Activated CD4-positive, alpha-beta T cell treated with anti-CD3 and anti-CD28 coated beads for 48 hours (primary cell): ENCODE results near the gene SURF6.
"Not testable (repeated sequence)": the region's sequence is repeated elsewhere in the genome, so short reads cannot be mapped to it uniquely, and the experiment has no call there.

Experiments used
- DNase-seq: peaks from one replicate; pipeline ENCODE4 v3.0.0-alpha.2; 2020

Gene SURF6

DNA sequence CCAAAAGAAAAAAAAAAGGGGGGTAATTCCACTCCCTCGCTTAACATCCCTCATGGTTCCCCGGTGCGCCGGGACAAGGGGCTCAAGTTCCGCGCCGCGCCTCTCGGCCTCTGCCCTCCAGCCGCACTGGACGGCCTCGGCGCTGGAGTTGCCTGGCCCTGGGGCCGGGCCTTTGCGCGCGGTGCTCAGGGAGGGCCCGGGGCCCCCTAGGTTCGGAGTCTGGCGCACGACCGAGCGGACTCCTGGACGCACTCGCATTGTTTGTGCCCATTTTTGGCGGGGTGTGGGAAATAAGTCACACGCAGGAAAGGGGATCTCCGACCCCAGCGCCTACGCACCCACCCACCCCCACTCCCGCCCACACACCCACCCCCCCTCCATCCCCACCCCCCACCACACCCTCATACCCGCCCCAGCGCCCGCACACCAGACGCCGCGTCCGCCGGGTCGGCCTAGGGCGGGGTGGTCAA, 11.6 kb upstream of the SURF6 start:
- DNase-seq, result peak; percentile 54

DNA sequence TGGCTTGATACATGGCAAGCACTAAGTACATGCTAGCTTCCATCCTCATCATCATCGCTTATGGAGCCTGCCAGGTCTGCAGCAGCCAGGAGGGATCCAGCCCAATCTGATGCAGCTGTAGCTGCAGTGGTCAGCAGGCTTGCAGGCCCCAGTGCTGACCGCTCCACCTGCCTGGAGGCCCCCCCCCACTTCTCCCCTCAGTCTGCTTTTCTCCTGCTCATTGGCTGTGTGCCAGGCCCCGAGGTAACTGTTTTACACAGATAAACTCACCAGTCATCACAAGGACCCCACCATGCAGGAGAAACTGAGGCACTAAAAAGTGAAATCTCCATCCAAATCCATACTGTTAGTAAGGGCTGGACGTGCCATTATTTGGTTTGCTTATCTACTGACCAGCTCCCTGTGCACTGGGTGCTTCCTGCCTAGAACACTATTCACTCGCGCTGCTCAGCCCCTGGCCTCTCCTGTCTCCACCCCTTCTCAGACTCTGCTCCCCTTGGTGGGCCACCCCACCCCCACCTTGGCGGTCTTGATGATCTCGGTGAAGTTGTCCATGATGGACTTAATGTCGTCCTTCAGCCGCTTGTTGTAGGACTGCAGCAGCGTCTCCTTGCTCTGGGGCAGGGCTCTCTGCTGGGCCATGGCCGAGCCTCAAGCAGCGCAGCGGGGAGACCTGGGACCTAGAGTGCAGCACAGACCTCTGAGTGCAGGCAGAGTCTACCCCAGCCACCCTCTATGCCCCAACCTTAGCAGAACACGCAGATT, 10.2 kb upstream of the SURF6 start:
- no peak for DNase-seq

DNA sequence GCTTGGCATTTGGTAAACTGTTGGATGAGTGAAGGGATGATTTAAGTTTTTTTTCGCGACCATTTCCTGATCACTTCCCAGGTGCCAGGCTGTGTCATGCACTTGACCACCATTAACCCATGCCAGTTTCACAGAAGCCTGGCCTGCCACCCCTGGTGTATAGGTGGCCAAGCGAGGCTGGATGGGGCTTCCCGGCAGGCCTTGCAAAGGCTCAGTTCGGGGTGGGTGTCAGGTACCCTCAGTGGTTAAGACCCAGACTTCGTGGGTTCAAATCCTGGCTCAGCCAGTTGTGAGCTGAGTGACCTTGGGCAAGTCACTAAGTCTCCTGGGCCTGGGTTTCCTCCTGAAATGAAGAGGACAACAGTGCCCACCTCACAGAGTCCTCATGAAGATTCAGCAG, 9.6 kb upstream of the SURF6 start:
- DNase-seq, result no peak

DNA sequence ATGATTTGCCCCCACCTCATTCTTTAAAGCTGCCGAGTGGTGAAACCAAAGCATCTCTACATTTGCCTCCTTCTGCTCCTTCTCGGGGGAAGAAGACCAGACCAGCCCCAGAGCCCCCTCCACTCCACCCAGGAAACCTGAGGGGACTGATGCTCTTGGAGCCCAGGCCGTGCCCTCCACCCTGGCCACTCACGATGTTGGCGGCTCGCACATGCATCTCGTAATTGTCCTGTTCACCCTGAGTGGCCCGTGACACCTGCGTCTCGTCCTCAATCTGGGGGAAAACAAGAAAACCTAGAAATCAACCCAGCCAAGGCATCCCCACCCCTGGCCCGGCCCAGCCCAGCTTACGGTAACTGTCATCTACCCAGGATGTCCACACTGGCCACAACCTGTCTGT, 9.0 kb upstream of the SURF6 start:
- no peak for DNase-seq

DNA sequence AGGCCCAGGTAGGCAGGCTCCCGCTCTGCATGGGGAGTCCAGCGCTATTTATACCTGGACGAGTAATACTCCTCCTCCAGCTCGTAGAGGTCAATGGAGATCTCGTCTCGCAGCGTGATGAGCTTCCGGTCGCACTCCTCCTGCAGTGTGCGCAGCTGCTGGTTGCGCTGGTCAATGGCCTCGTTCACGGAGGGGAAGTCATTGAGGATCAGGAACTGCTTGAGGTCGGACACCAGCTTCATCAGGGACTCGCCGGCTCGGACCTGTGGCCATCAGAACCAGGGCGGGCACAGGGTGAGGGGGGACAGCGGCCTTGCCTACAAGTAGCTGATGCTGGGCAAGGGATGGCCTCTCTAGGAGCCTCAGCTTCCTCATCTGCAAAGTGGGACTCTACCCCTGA, 8.1 kb upstream of the SURF6 start:
- DNase-seq, result no peak

DNA sequence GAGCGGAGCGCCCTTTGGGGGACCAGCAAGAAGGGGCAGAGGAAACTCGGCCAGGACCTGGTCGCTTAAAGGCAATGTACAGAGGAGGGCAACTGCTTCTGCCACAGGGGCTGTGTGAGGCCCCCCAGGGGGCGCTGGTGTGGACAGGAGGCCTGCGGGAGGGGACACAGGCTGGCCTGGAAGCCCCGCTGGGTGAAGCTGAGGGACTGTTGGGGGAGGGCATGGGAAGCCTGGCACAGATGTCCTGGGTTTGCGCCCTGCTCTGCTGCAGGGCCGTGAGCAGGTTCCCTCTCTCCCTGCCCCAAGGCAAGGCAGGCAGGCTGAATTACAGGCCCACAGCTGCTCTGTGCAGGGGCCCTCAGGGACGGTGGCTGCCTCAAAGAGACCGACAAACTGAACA, 6.6 kb upstream of the SURF6 start:
- DNase-seq, result no peak

DNA sequence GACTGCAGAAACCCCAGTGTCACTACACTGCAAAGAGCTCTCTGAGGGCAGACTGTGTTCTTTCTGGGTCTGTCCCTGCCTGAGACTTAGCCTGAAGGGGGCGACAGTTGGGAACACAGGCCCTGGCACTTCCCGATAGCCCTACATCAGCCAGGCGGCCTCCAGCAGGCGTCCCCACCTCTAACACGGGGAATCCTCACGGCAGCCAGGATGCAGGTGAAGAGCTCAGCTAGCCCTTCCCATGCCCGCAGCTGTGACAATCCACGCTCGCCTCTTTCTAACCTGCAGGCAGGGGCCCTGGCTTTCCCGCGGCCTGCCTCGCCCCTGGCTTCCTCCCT, 6.0 kb upstream of the SURF6 start:
- no peak for DNase-seq

DNA sequence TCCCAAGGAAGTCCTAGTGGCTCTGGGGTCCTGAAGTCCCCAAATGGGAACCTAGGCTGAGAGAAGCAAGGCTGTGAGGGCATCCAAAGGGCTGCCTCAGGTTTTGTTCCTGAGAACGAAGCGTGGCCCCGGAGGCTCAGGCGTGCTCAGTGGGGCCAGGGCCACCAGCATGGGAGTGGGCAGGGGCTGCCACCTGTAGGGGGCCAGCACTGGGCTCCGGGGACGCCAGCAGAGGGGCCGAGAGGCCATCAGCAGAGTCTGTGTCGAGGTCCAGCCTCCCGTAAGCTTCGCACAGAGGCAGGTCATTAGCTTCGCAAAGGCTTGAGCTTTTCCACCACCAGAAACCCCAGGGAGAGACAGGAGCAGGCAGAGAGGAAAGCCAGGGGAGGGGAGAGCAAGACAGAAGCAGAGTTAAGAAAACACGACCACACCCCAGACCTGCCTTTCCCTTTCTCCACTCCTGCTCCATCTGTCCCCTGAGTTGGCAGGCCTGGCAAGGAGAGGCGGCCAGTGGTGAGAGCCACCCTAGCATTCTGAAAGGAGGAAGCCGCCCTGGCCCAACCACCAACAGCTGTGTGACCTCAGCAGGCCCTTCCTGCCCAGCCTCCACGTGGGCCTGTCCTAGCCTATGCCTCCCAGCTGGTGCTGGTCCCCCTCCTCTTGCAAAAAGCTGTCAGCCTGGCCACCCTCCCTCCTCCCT, 5.5 kb upstream of the SURF6 start:
- DNase-seq, result no peak

DNA sequence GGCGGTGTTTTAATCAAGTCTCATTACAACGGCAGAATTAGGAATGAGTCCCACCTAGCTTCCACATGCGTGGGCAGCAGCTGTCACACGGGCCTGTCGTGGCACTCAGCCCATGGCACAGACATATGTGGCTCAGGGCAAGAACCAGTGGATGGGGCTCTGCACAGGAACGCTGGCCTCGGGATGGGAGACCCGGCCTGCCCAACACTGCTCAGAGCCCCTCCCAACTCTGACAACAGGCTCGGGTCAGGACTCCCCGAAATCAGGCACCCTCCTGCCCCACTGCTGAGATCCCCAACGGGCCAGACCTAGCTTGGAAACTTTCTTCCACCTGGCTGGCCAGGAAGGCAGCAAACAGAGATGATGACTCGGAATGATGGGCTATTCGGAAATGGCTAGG, 4.9 kb upstream of the SURF6 start:
- DNase-seq, result no peak

DNA sequence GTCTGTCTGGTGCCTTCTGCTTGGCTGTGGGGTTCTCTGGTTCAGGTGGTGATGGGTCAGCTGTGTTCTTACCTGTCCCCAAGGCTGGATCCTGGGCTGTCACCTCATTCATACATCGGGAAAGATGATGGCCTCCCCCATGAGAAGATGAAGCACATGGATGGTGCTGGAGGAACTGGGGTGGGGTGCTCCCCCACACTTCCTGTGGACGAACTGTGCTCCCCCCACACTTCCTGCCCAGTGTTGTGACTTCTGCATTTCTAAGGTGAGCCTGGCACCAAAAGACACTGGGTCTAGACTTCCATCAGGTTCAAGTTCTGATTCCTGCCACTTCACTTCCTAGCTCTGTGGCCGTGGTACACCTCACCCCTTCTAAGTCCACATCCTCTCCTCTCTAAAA, 4.3 kb upstream of the SURF6 start:
- no peak for DNase-seq

DNA sequence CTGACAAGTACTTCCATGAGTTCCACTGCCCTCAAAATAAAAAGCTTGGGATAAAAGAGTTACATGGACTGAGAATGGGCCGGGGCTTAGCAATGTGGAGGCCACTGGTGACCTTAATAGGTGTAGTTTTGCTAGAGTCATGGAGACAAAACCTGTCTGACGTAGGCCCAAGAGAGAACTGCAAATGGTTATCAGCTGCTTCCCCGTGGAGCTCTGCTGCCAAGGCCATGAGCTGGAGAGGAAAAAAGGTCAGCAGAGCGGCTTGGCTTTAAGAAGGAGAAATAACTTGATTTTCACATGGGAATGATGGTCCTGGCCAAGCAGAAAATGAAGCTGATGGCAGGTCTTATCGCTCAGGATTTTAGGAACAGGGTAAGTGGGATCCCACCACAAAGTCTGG, 3.7 kb upstream of the SURF6 start:
- DNase-seq, result no peak

DNA sequence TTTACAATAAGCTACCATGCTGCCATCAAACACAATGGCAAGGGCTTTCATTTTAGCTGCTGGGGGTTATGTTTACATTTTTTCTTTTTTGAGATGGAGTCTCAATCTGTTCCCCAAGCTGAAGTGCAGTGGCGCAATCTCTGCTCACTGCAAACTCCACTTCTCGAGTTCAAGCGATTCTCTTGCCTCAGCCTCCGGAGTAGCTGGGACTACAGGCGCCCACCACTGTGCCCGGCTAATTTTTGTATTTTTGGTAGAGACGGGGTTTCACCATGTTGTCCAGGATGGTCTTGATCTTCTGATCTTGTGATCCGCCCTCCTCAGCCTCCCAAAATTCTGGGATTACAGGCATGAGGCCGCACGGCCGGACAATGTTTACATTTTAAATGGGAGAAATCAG, 1.1 kb downstream of the SURF6 start:
- not testable (repeated sequence) for DNase-seq

DNA sequence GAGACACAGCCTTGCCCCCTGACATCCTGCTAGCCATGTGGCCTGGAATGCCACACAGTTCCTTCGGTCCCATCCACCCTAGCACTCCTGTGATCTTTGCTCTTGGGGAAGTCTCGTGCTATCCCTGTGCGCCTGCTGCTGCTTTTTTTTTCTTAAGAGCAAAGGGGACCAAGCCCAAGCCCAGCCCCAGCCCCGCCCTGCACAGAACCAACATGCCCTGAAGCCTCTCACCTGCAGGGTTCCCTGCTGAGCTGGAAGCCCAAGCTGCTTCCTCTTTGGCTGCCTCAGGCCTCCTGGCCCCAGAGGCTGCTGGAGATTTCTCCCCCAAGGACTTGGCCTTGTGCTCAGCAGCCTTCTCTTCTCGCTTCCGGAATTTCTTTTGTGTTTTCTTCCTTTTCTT, 1.8 kb downstream of the SURF6 start:
- DNase-seq, result no peak

DNA sequence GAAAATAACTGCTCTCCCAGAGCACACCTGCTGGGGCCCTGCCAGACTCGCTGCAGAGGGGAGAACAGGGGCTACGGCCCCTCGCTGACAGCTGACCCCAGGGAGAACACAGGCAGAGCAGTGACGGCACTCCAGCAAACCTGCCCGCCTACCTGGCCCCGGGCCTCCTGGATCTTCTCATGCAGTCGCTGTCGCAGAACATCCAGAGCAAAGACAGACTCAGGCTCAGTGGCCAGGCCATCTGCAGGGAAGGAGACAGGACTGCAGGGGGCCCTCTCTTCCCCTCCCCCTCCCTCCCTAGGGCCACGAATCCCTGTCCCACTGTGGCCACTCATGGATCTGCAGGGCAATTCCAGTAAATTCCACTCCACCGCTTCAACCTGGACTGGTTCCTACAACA, 2.4 kb downstream of the SURF6 start:
- DNase-seq, result no peak

DNA sequence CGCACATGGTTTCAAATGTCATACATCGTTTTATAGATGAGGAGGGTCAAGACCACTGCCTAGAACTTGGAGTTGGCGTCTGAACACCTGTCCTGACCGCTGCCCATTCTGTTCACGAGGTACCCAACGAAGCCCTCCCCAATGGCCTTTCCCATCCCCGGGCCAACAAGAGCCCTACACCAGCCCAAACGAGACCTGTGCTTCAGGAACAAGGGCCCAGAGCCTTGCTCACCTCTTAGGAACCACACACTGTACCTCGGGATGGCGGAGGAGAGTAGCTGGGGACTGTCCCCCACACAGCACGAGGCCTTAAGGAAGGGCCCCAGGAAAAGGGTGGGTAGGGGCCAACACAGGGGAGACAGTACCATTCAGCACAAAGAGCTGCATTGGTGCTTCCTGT, 3.0 kb downstream of the SURF6 start:
- DNase-seq, result no peak

DNA sequence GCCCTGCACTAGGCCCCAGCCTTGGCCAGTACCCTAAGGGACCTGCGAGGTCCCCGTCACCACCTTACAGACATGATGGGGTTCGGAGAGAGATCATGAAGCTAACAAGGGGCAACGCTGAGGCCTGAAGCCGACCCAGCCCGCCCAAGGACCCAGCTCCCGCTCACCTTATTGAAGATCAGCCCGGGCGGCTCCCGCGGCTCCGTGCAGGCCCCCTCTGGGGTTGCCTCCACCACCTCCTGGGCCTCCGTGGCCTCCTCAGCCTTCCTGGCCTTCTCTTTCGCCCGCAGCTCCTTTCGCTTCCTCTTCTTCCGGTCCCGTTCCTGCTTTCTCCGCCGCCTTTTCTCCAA, 3.6 kb downstream of the SURF6 start:
- no peak for DNase-seq

DNA sequence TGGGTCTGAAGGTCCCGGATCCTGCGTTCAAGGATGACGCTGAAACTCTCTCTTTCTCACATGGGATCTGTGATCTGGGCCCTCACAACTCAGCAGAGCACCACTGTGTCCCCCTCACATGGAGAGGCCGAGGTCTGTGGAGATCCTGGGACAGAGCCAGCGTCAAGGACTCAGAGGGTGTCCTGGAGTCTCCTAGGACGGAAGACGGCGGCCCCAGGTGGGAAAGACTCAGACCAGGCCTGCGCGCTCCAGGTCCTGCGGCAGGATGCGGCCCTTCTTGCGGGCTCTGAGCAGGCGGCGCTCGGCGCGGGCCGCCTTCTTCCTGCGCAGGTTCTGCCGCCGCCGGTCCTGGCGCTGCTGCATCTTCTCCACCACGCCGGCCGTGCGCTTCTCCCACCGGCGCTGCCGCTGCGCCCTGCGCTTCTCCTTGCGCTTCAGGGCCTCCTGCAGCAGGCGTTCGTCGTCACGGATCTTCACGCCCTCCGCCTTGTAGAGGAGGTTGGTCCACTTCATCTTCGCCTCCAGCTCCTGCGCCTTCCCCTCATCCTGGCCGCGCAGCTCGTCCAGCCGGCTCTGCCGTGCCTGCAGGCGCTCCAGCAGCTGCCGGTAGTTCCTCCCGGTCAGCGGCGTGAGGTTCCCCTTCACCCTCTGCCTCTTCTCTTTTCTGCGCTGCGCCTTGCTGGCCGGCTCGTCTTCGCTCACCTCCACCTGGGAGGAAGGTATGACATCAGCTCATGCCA, 4.2 kb downstream of the SURF6 start:
- no peak for DNase-seq

DNA sequence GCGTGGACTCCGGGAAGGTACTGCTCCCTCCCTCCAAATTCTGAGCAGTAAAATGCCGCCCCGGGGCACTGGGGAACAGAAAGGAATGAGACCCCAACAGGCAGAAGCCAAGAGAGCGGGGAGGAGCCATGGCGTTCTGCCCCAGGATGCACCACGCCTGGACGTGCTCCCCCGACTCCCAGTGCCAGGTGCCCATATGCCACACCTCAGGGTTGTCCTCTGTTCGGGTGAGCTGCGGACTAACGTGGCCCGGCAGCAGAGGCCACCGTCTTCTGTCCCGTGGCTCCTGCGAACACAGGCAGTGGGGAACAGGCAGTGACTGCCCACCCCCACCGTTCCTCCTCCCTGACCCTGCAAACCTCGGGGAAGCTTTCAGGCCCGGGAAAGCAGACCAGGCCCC, 4.8 kb downstream of the SURF6 start:
- no peak for DNase-seq

DNA sequence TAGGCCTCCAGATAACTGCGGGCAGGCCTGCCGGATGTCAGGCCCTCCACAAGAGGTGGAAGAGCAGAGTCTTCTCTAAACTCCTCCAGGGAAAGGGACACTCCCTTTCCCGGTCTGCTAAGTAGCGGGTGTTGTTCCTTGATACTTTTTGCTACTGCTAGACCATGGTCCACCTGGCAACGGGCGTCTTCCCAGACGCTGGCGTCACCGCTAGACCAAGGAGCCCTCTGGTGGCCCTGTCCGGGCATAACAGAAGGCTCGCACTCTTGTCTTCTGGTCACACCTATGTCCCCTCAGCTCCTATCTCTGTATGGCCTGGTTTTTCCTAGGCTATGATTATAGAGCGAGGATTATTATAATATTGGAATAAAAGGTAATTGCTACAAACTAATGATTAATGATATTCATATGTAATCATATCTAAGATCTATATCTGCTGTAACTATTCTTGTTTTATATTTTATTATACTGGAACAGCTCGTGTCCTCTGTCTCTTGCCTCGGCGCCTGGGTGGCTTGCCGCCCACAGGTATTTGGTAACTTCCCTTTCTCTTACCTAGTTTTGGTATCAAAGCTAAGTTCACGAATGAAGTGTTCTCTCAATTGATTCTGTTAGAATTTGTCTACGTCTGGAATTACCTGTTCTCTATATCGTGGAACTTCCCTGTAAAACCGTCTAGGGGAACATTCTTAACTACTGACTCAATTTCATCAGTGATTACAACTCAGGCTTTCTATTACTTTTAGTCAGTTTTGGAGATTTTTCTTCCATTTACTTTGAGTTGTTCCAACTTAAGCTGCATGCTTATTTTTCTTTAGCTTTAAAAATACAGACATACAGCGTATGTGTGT, 6.5 kb downstream of the SURF6 start:
- not testable (repeated sequence) for DNase-seq

DNA sequence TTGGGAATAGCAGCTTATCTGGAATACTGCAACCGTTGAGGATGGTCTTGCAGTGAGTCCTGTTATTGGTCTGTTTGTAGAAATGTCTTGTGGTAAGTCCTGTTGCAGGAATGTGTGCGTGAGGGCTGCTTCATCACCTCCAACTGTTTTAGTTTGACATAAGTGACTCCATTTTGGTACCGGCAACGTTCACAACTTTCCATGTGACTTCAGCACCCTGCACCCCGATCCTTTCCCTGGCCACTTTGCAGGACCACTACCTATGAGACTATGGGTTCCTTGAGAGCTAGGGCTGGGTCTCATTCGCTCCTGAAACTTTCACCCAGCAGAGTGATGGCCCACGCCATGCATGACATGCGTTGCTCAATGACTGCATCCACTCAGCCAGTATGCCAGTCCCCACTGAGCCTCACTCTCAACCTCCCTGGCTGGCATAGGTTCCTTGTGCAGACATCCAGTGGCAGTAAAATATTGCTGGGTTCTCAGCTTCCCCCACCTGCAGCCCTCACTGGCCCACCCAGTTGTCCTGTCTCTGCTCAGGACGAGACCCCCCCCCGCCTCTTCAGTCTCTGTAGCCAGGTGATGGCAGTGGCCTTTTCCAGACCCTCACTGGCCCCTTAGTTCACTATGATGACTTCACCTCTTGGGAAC, 8.0 kb downstream of the SURF6 start:
- DNase-seq, result no peak

DNA sequence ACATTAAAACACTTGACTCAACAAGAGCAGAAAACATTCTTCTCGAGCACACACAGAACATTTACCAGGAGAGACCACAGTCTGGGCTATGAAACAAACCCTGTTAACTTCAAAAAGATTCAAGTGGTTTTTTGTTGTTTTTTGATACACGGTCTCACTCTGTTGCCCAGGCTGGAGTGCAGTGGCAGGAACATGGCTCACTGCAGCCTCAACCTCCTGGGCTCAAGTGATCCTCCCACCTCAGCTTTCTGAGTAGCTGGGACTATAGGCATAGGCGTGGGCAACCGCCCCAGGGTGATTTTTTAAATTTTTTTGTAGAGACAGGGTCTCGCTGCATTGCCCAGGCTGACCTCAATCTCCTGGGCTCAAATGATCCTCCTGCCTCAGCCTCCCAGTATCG, 9.0 kb downstream of the SURF6 start:
- not testable (repeated sequence) for DNase-seq

DNA sequence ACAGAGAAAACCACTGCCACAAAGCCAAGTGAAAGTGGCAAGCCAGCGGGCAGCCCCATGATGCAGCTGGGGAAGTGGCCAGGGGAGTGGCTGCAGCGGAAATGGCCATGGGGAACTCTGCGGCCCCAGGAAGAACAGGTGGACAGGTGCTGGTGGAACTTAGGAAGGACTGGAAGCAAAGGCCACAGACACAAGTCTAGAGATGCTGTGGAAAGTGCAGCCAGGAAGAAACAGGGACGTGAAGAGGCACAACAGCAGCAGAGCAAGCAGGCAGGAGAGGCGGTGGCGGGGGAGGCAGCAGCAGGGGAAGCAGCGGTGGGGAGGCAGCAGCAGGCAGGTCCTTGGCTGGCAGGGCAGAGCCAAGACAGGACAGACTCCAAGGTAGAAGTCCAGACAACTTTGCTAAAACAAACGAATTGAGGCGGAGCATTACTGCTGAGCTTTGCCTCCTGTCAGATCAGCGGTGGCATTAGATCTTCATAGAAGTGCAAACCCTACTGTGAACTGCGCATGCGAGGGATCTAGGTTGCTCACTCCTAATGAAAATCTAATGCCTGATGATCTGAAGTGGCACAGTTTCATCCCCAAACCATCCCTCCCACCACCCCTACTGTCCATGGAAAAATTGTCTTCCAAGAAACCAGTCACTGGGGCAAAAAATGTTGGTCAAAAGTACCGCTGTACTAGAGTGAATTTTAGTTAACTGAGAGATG, 11.8 kb downstream of the SURF6 start:
- DNase-seq, result no peak
